Measurements from ENCODE around the gene THSD4.

- TF ChIP-seq CTCF (IDR thresholded peaks at IDR 0.05) (no peak), POLR2A (IDR thresholded peaks at IDR 0.05) (no peak)
Observed at GRCh38 chr15:71261909-71262308, 146.6 kb downstream of the THSD4 start.
